ENCODE results near the gene SLBP. TPM values are rescaled to one million over a fixed set of nuclear protein-coding genes. Genes with fewer than 3 reads are reported as not detected.

Gene SLBP
- total and polyA plus RNA-seq, 2 of the 8 experiments (the other 6 are each of a cell fraction or from before 2014, with no cell fraction given): 44.1 to 49.0 TPM

GRCh38 chr4:1757836-1758235, 45.7 kb upstream of the SLBP start:
- 91% methylated on average over 8 of the region's 17 CpGs; no CpG with 5 or more reads in 1 of the 2 experiments for WGBS, 2 experiments (ENCODE audit: extremely low coverage in 1 of 2, insufficient coverage in 1 of 2, insufficient read length in 1 of 2, insufficient replicate concordance in 2 of 2, low coverage in 1 of 2, low lambda C conversion rate in 2 of 2, missing lambda C conversion rate in 1 of 2)
- Histone ChIP-seq H3K4me3 (ENCODE audit: extremely low read depth in 1 of 4, insufficient read depth in 2 of 4, low read depth in 3 of 4, low read length in 4 of 4) (no peak overlapping the region), H3K4me2 (ENCODE audit: insufficient read depth in 1 of 2, low read depth in 2 of 2, low read length in 2 of 2) (no peak overlapping the region), H3K23ac (ENCODE audit: insufficient read length) (no peak overlapping the region), H4K20me1 (replicated peaks in 1 of 2; ENCODE audit: control insufficient read depth in 1 of 2, insufficient read depth in 2 of 2, low read length in 2 of 2) (no peaks in the 10 kb centered on the region), H2BK15ac (ENCODE audit: low read length) (no peak overlapping the region), H2AK5ac (ENCODE audit: low read depth, low read length) (no peak overlapping the region), H3K4ac (replicated peaks; ENCODE audit: insufficient read length, low read depth, low read length) (no peak overlapping the region), H3K79me2 (ENCODE audit: control insufficient read depth in 1 of 2, insufficient read depth in 2 of 2, low read length in 2 of 2) (no peaks in the 10 kb centered on the region), H3K18ac (ENCODE audit: extremely low read depth, low read length) (no peak overlapping the region), H2BK12ac (ENCODE audit: low read depth, low read length) (0 out of 2 replicates have a peak overlapping the region, but pooled peaks have one; percentile 27), H3K27me3 (replicated peaks in 1 of 4; ENCODE audit: control insufficient read depth in 3 of 4, extremely low read depth in 1 of 4, insufficient read depth in 3 of 4, low read length in 3 of 4) (no peaks in the 10 kb centered on the region; a peak in 2 of 7 replicates), H2BK5ac (ENCODE audit: low read depth, low read length) (no peak overlapping the region), H2BK20ac (ENCODE audit: low read length) (no peak overlapping the region), H3K79me1 (ENCODE audit: low read depth, low read length) (no peaks in the 10 kb centered on the region), H3K9me3 (ENCODE audit: insufficient read depth in 2 of 2, low read depth in 1 of 2, low read length in 1 of 2) (no peaks in the 10 kb centered on the region), H2BK120ac (replicated peaks; ENCODE audit: low read depth, low read length) (no peak overlapping the region), H2AFZ (ENCODE audit: low read length) (no peak overlapping the region), H3K4me1 (replicated peaks in 1 of 4; ENCODE audit: control insufficient read depth in 3 of 4, insufficient read depth in 4 of 4, low read length in 3 of 4) (peaks cover 0 to 6% (median 2%) of the 10 kb centered on the region in 4 experiments; a peak in 4 of 7 replicates), H3K23me2 (ENCODE audit: low read depth, low read length) (no peaks in the 10 kb centered on the region), H3K27ac (ENCODE audit: low read depth, low read length) (no peak overlapping the region), H3K56ac (replicated peaks; ENCODE audit: insufficient read length, low read depth, low read length) (no peak overlapping the region), H3K36me3 (ENCODE audit: control insufficient read depth in 2 of 4, insufficient read depth in 4 of 4, low read length in 3 of 4) (no peaks in the 10 kb centered on the region), H4K5ac (ENCODE audit: insufficient read length, low read depth, low read length) (no peak overlapping the region), H3K14ac (ENCODE audit: insufficient read length) (no peak overlapping the region), H3K9ac (replicated peaks in 1 of 4; ENCODE audit: extremely low read depth in 1 of 4, low read depth in 3 of 4, low read length in 3 of 4) (no peak overlapping the region), H4K8ac (ENCODE audit: extremely low read depth, insufficient read depth, low read length) (no peak overlapping the region), H4K91ac (replicated peaks; ENCODE audit: insufficient read length, low read length) (no peak overlapping the region)
- ChIA-PET POLR2A (ENCODE audit: partially characterized antibody) (interaction anchor here (0.9 to 1.1 kb wide), 2 partner anchors 9 to 11 kb away, joined by 3 read pairs; no protein-coding TSS in a partner anchor), CTCF (ENCODE audit: partially characterized antibody) (interaction anchor here (52.9 to 71.2 kb wide), 2 partner anchors 7 to 31 kb away, joined by 2507 read pairs; partner anchors contain the start of gene FGFR3)
- FAIRE-seq: no peak
- no peak for DNase-seq (ENCODE audit: low read depth in 1 of 2, low spot score in 2 of 2)
- no peak for TF ChIP-seq SP4 (IDR thresholded peaks at IDR 0.05; ENCODE audit: low read length)
- TF ChIP-seq ASH2L (IDR thresholded peaks at IDR 0.05; ENCODE audit: low read length): no peak
- TF ChIP-seq TAF7 (optimal IDR thresholded peaks at IDR 0.05; ENCODE audit: borderline replicate concordance, low read depth, low read length): no peak
- no peak for TF ChIP-seq CHD1 (IDR thresholded peaks at IDR 0.05; ENCODE audit: low read depth, low read length)
- TF ChIP-seq HDAC6 (IDR thresholded peaks at IDR 0.05; ENCODE audit: low read depth, low read length): no peak
- TF ChIP-seq TEAD4 (IDR thresholded peaks at IDR 0.05; ENCODE audit: low read depth, low read length): no peak
- TF ChIP-seq POU5F1 (IDR thresholded peaks at IDR 0.05; ENCODE audit: low read depth, low read length): no peak
- no peak for TF ChIP-seq JUND (IDR thresholded peaks at IDR 0.05; ENCODE audit: low read length)
- no peak for TF ChIP-seq SIN3A (conservative IDR thresholded peaks at IDR 0.05 in 1 of 2, IDR thresholded peaks at IDR 0.05 in 1 of 2; ENCODE audit: low read depth in 1 of 2, low read length in 2 of 2)
- no peak for TF ChIP-seq KDM5A (IDR thresholded peaks at IDR 0.05; ENCODE audit: low read length)
- no peak for TF ChIP-seq ZNF274 (IDR thresholded peaks at IDR 0.05; ENCODE audit: borderline replicate concordance, extremely low read depth, low read length)
- TF ChIP-seq POLR2A (IDR thresholded peaks at IDR 0.05; ENCODE audit: control extremely low read depth in 1 of 2, low read depth in 2 of 2, low read length in 2 of 2): no peak
- TF ChIP-seq MAX (IDR thresholded peaks at IDR 0.05): no peak

Data from H1 (cell line).